Smooth muscle cell (in vitro differentiated cells): Measurements from ENCODE around the gene PPM1N. TPM values are rescaled to one million over a fixed set of nuclear protein-coding genes. Genes with fewer than 3 reads are reported as not detected.

Experiments used
- DNase-seq: peaks from one replicate; lab custom pipeline; 2025; ENCODE audit not compliant: unreplicated experiment; lab: John Stamatoyannopoulos, UW
- H2AFZ ChIP-seq: fragments of 200-600 bp; sonication (generic); 2 replicates; pipeline ENCODE4 v1.6.0; 2016; ENCODE audit warnings: antibody characterized with exemption, low read depth, mild to moderate bottlenecking
- H3F3A ChIP-seq: fragments of 200-600 bp; sonication (generic); 2 replicates; pipeline ENCODE4 v1.6.0; 2017; ENCODE audit warnings: antibody characterized with exemption, low read depth
- H3K27ac ChIP-seq: fragments of 200-600 bp; sonication (generic); 2 replicates; pipeline ENCODE4 v1.5.1; 2016; ENCODE audit warnings: low read depth, mild to moderate bottlenecking
- H3K27me3 ChIP-seq: fragments of 200-600 bp; sonication (generic); 2 replicates; pipeline ENCODE4 v1.6.1; 2016; ENCODE audit warnings: low read depth, mild to moderate bottlenecking
- H3K36me3 ChIP-seq: fragments of 200-600 bp; sonication (generic); 2 replicates; pipeline ENCODE4 v1.5.1; 2016; ENCODE audit warnings: low read depth
- H3K4me1 ChIP-seq: fragments of 200-600 bp; sonication (generic); 2 replicates; pipeline ENCODE4 v1.5.1; 2016; ENCODE audit warnings: low read depth
- H3K4me2 ChIP-seq: fragments of 200-600 bp; sonication (generic); 2 replicates; pipeline ENCODE4 v1.6.0; 2016; ENCODE audit warnings: mild to moderate bottlenecking
- H3K4me3 ChIP-seq: fragments of 200-600 bp; sonication (generic); 2 replicates; pipeline ENCODE4 v1.5.1; 2016; ENCODE audit warnings: mild to moderate bottlenecking
- H3K79me2 ChIP-seq: fragments of 200-600 bp; sonication (generic); 2 replicates; pipeline ENCODE4 v1.6.0; 2016; ENCODE audit warnings: low read depth, mild to moderate bottlenecking
- H3K9ac ChIP-seq: fragments of 200-600 bp; sonication (generic); 2 replicates; pipeline ENCODE4 v1.6.0; 2016; ENCODE audit warnings: low read depth
- H3K9me3 ChIP-seq: fragments of 200-600 bp; sonication (generic); replicated peaks from 2 replicates; pipeline ENCODE4 v1.5.1; 2016; ENCODE audit warnings: low read depth
- H4K20me1 ChIP-seq: fragments of 200-600 bp; sonication (generic); 2 replicates; pipeline ENCODE4 v1.6.0; 2016; ENCODE audit warnings: low read depth
- WGBS: methylation state at CpG from one replicate; pipeline ENCODE4 v1.1.7; 2016; ENCODE audit warnings: low lambda C conversion rate; 5-methylcytosine and 5-hydroxymethylcytosine counted together
- polyA plus RNA-seq: library from polyadenylated mRNA; unstranded; fragments of >200 nt; fragmentation: Nextera tagmentation; extraction: Ambion mirVana; gene quantifications from 2 replicates; pipeline ENCODE4 v1.2.1, GENCODE V29; 2016
- total RNA-seq: library from RNA; depleted of rRNA; stranded (reverse); fragments of >200 nt; gene quantifications from 2 replicates; pipeline ENCODE4 v1.2.3, GENCODE V29; 2014
- TF ChIP-seq, protein P1 (sequence below): fragments of 200-600 bp; sonication (generic); IDR thresholded peaks from 2 replicates; pipeline ENCODE4 v1.5.1; 2017; ENCODE audit warnings: borderline replicate concordance, mild to moderate bottlenecking, antibody characterized with exemption; ENCODE audit not compliant: insufficient read depth, poor library complexity, severe bottlenecking

PPM1N gene
- total and polyA plus RNA-seq, 2 experiments from 2014 or later = 0.16 to 0.58 TPM

GRCh38 chr19:45456500-45456815 lies 41.8 kb upstream of the PPM1N start:
- Histone ChIP-seq H3K4me1 (no peaks in the 10 kb centered on the region), H3K27ac (peak overlapping the region; percentile 99), H3K4me3 (no peak overlapping the region), H2AFZ (no peak overlapping the region), H3K36me3 (no peaks in the 10 kb centered on the region), H3K9me3 (no peaks in the 10 kb centered on the region), H3K79me2 (no peaks in the 10 kb centered on the region), H3K9ac (peak overlapping the region; percentile 95), H3K27me3 (no peaks in the 10 kb centered on the region), H4K20me1 (no peaks in the 10 kb centered on the region), H3K4me2 (peak overlapping the region; percentile 74), H3F3A (no peaks in the 10 kb centered on the region)
- no peak for DNase-seq
- WGBS = 42% methylated on average over 2 of the region's 2 CpGs
- TF ChIP-seq, protein P1, sequence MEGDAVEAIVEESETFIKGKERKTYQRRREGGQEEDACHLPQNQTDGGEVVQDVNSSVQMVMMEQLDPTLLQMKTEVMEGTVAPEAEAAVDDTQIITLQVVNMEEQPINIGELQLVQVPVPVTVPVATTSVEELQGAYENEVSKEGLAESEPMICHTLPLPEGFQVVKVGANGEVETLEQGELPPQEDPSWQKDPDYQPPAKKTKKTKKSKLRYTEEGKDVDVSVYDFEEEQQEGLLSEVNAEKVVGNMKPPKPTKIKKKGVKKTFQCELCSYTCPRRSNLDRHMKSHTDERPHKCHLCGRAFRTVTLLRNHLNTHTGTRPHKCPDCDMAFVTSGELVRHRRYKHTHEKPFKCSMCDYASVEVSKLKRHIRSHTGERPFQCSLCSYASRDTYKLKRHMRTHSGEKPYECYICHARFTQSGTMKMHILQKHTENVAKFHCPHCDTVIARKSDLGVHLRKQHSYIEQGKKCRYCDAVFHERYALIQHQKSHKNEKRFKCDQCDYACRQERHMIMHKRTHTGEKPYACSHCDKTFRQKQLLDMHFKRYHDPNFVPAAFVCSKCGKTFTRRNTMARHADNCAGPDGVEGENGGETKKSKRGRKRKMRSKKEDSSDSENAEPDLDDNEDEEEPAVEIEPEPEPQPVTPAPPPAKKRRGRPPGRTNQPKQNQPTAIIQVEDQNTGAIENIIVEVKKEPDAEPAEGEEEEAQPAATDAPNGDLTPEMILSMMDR = no peak

GRCh38 chr19:45457776-45458175 lies 40.5 kb upstream of the PPM1N start:
- Histone ChIP-seq H3K4me2 (no peak overlapping the region), H3K79me2 (no peaks in the 10 kb centered on the region), H3K9me3 (no peaks in the 10 kb centered on the region), H3K4me1 (no peaks in the 10 kb centered on the region), H3K9ac (no peak overlapping the region), H2AFZ (no peak overlapping the region), H4K20me1 (no peaks in the 10 kb centered on the region), H3K4me3 (no peak overlapping the region), H3F3A (no peaks in the 10 kb centered on the region), H3K27ac (no peak overlapping the region), H3K36me3 (no peaks in the 10 kb centered on the region), H3K27me3 (no peaks in the 10 kb centered on the region)
- no peak for DNase-seq
- TF ChIP-seq, protein P1 = no peak

- Histone ChIP-seq H3K4me1 (no peaks in the 10 kb centered on the region), H3K9me3 (no peaks in the 10 kb centered on the region), H3K27me3 (no peaks in the 10 kb centered on the region), H3K79me2 (no peaks in the 10 kb centered on the region), H3K4me3 (no peak overlapping the region), H4K20me1 (no peaks in the 10 kb centered on the region), H3K27ac (no peak overlapping the region), H3F3A (no peaks in the 10 kb centered on the region), H3K36me3 (no peaks in the 10 kb centered on the region), H2AFZ (no peak overlapping the region), H3K4me2 (no peak overlapping the region), H3K9ac (no peak overlapping the region)
- no peak for DNase-seq
- 87% methylated on average over 8 of the region's 8 CpGs for WGBS
- TF ChIP-seq, protein P1 = no peak
Observed at GRCh38 chr19:45460807-45461347, 37.4 kb upstream of the PPM1N start.

GRCh38 chr19:45462174-45462573 lies 36.1 kb upstream of the PPM1N start:
- Histone ChIP-seq H3K4me1 (peaks cover 5% of the 10 kb centered on the region), H3K9ac (no peak overlapping the region), H3K79me2 (no peaks in the 10 kb centered on the region), H3K4me3 (no peak overlapping the region), H2AFZ (no peak overlapping the region), H3K27me3 (no peaks in the 10 kb centered on the region), H3K9me3 (no peaks in the 10 kb centered on the region), H3K36me3 (no peaks in the 10 kb centered on the region), H3F3A (no peaks in the 10 kb centered on the region), H4K20me1 (no peaks in the 10 kb centered on the region), H3K4me2 (no peak overlapping the region), H3K27ac (no peak overlapping the region)
- DNase-seq = no peak
- TF ChIP-seq, protein P1 = no peak
- 89% methylated on average over 4 of the region's 4 CpGs for WGBS
